PC-3 (cell line): Measurements from ENCODE around the gene TGM2. TPM values are rescaled to one million over a fixed set of nuclear protein-coding genes. Genes with fewer than 3 reads are reported as not detected.
"Not testable (repeated sequence)": the region's sequence is repeated elsewhere in the genome, so short reads cannot be mapped to it uniquely, and the experiment has no call there.

Source experiments
- ATAC-seq: fragments of 200-7000 bp; cut with Tn5 transposase; 2 replicates; pipeline ENCODE4 v1.9.1; 2020; ENCODE audit warnings: mild to moderate bottlenecking, moderate library complexity
- BruUV-seq: library from RNA; stranded (reverse); fragments of 400-500 nt; replicated peaks from 2 replicates; lab custom pipeline; 2021; lab: Mats Ljungman, UMichigan
- CTCF ChIA-PET: fragments of 300-600 bp; sonication (Branson Sonifier 250); formaldehyde crosslinking; loops from one replicate; lab custom pipeline; 2022; ENCODE audit warnings: antibody characterized with exemption; lab: Charles Lee
- POLR2A ChIA-PET: fragments of 300-600 bp; sonication (Branson Sonifier 250); formaldehyde crosslinking; loops from one replicate; lab custom pipeline; 2022; ENCODE audit warnings: antibody characterized with exemption; ENCODE audit not compliant: unreplicated experiment; lab: Charles Lee
- DNase-seq: peaks from one replicate; pipeline ENCODE4 v3.0.0-alpha.2; 2015
- H2AFZ ChIP-seq: fragments of 300-600 bp; sonication (generic); 2 replicates; pipeline ENCODE4 v1.6.0; 2016; ENCODE audit warnings: antibody characterized with exemption, low read length
- H3F3A ChIP-seq: fragments of 300-600 bp; sonication (generic); one replicate; pipeline ENCODE4 v1.6.0; 2017; ENCODE audit warnings: antibody characterized with exemption, low read length, control low read depth, mild to moderate bottlenecking; ENCODE audit not compliant: unreplicated experiment
- H3K27ac ChIP-seq: fragments of 300-600 bp; sonication (generic); 2 replicates; pipeline ENCODE4 v1.5.1; 2016; ENCODE audit warnings: mild to moderate bottlenecking, low read length
- H3K27me3 ChIP-seq: fragments of 300-600 bp; sonication (generic); 2 replicates; pipeline ENCODE4 v1.6.1; 2016; ENCODE audit warnings: low read length, mixed read lengths
- H3K36me3 ChIP-seq: fragments of 300-600 bp; sonication (generic); 2 replicates; pipeline ENCODE4 v1.6.1; 2016; ENCODE audit warnings: low read depth, mixed run types, low read length, mixed read lengths
- H3K4me1 ChIP-seq: fragments of 300-600 bp; sonication (generic); 2 replicates; pipeline ENCODE4 v1.5.1; 2016; ENCODE audit warnings: low read length; ENCODE audit not compliant: insufficient read depth
- H3K4me2 ChIP-seq: fragments of 300-600 bp; sonication (generic); 2 replicates; pipeline ENCODE4 v1.6.0; 2016; ENCODE audit warnings: low read length
- H3K4me3 ChIP-seq: fragments of 300-600 bp; sonication (generic); 2 replicates; pipeline ENCODE4 v1.5.1; 2016; ENCODE audit warnings: mild to moderate bottlenecking, low read length, mixed read lengths
- H3K79me2 ChIP-seq: fragments of 300-600 bp; sonication (generic); 2 replicates; pipeline ENCODE4 v1.6.1; 2017; ENCODE audit warnings: low read length, mixed read lengths
- H3K9ac ChIP-seq: fragments of 300-600 bp; sonication (generic); 2 replicates; pipeline ENCODE4 v1.6.0; 2016; ENCODE audit warnings: mild to moderate bottlenecking, low read length
- H3K9me2 ChIP-seq: fragments of 300-600 bp; sonication (generic); replicated peaks from 2 replicates; pipeline ENCODE4 v1.6.1; 2016; ENCODE audit warnings: mixed run types, low read length, mixed read lengths
- H3K9me3 ChIP-seq: fragments of 300-600 bp; sonication (generic); 2 replicates; pipeline ENCODE4 v1.6.1; 2016; ENCODE audit warnings: low read length, mixed read lengths
- H4K20me1 ChIP-seq: fragments of 300-600 bp; sonication (generic); 2 replicates; pipeline ENCODE4 v1.6.1; 2016; ENCODE audit warnings: low read length, mixed read lengths
- CTCF ChIP-seq: fragments of 300-600 bp; sonication (generic); conservative IDR thresholded peaks from 2 replicates; pipeline ENCODE4 v1.5.1; 2017; ENCODE audit warnings: antibody characterized with exemption, low read depth, mild to moderate bottlenecking, low read length
- EZH2 ChIP-seq: fragments of 300-600 bp; sonication (generic); IDR thresholded peaks from one replicate; pipeline ENCODE4 v1.6.1; 2017; ENCODE audit warnings: antibody characterized with exemption, mild to moderate bottlenecking, low read length; ENCODE audit not compliant: unreplicated experiment
- EZH2phosphoT487 ChIP-seq: fragments of 300-600 bp; sonication (generic); IDR thresholded peaks from 2 replicates; pipeline ENCODE4 v1.6.1; 2018; ENCODE audit warnings: mild to moderate bottlenecking, antibody characterized with exemption, low read length, borderline replicate concordance
- intact Hi-C: fragments of 100-400 bp; cut with micrococcal nuclease; formaldehyde crosslinking; loops from 2 replicates; pipeline ENCODE4 v1.9.0; 2023
- total RNA-seq: library from RNA; depleted of rRNA; stranded (reverse); fragments of >200 nt; gene quantifications from 2 replicates; pipeline ENCODE4 v1.2.3, GENCODE V29; 2014

TGM2 gene
- total RNA-seq, 1 experiment from 2014 or later = 583 TPM

GRCh38 chr20:38106461-38106860 lies 58.6 kb downstream of the TGM2 start:
- POLR2A ChIA-PET = no interaction called here

DNA sequence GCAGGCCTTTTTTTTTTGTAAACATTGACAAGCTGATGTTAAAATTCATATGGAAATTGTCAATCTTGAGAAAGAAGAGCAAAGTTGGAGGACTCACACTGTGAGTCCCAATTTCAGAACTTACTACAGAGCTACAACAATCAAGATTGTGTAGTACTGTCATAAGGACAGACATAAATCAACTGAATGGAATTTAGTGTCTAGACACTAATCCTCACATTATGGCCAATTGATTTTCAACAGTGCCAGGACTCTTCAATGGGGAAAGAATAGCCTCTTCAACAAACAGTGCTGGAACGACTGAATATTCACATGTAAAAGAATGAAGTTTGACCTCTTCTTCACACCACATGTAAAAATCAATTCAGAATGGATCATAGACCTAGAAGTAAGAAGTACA lies 60.8 kb downstream of the TGM2 start:
- Histone ChIP-seq H3K9me2 (no peaks in the 10 kb centered on the region), H3K9me3 (no peaks in the 10 kb centered on the region), H2AFZ (no peak overlapping the region), H3K79me2 (no peaks in the 10 kb centered on the region), H4K20me1 (no peaks in the 10 kb centered on the region), H3K4me3 (no peak overlapping the region), H3K27me3 (no peaks in the 10 kb centered on the region), H3K9ac (no peak overlapping the region), H3K36me3 (no peaks in the 10 kb centered on the region), H3F3A (no peaks in the 10 kb centered on the region), H3K4me2 (no peak overlapping the region), H3K4me1 (peaks cover 23% of the 10 kb centered on the region), H3K27ac (no peak overlapping the region)
- ATAC-seq (no peak), DNase-seq (no peak)
- CTCF ChIA-PET = interaction anchor here (0.6 kb wide), 1 partner anchor 719 kb away, joined by 12 read pairs; no protein-coding TSS in a partner anchor
- no TSS peak for BruUV-seq
- TF ChIP-seq CTCF (no peak), EZH2phosphoT487 (no peak), EZH2 (no peak)
- intact Hi-C loops = no loop called here
- POLR2A ChIA-PET = no interaction called here

More at GRCh38 chr20:38106461-38106860, 58.6 kb downstream of the TGM2 start:
- DNase-seq (no peak), ATAC-seq (no peak)
- Histone ChIP-seq H3K36me3 (no peaks in the 10 kb centered on the region), H3K4me1 (peaks cover 42% of the 10 kb centered on the region), H3K9me2 (no peaks in the 10 kb centered on the region), H3K4me2 (no peak overlapping the region), H2AFZ (no peak overlapping the region), H3K27me3 (no peaks in the 10 kb centered on the region), H4K20me1 (no peaks in the 10 kb centered on the region), H3K9ac (no peak overlapping the region), H3K79me2 (no peaks in the 10 kb centered on the region), H3K4me3 (no peak overlapping the region), H3K27ac (no peak overlapping the region), H3K9me3 (no peaks in the 10 kb centered on the region), H3F3A (peaks cover 10% of the 10 kb centered on the region)
- TF ChIP-seq CTCF (no peak), EZH2 (no peak), EZH2phosphoT487 (no peak)
- CTCF ChIA-PET = no interaction called here
- no TSS peak for BruUV-seq
- intact Hi-C loops = no loop called here

DNA sequence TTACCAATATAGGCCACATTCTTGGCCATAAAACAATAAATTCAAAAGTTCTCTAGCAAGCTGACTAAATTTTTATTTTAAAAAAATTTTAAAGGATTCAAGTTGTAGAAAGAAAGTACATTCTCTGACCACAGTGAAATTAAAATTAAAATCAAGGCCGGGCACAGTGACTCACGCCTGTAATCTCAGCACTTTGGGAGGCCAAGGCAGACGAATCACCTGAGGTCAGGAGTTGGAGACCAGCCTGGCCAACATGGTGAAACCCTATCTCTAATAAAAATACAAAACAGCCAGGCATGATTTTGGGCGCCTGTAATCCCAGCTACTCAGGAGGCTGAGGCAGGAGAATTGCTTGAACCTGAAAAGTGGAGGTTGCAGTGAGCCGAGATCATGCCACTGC lies 62.9 kb downstream of the TGM2 start:
- peaks cover 14% of the 10 kb centered on the region for H3K4me1 ChIP-seq
- POLR2A ChIA-PET, H3K27me3 ChIP-seq, H3K9ac ChIP-seq, H3K9me3 ChIP-seq, H4K20me1 ChIP-seq, H3K79me2 ChIP-seq, BruUV-seq, CTCF ChIA-PET, H3K27ac ChIP-seq, H2AFZ ChIP-seq, DNase-seq, H3K36me3 ChIP-seq, H3K4me2 ChIP-seq, H3K4me3 ChIP-seq, intact Hi-C loops, H3F3A ChIP-seq, H3K9me2 ChIP-seq: not testable (repeated sequence)
- ATAC-seq = peak; percentile 27; the same call in 1 of the 2 replicates
